H9 (cell line): ENCODE data around the gene SYCN. TPM values are rescaled to one million over a fixed set of nuclear protein-coding genes. Genes with fewer than 3 reads are reported as not detected.

Source experiments
- DNase-seq: peaks from one replicate; pipeline ENCODE4 v3.0.0-alpha.2; 2017
- H2AFZ ChIP-seq: one replicate; pipeline ENCODE4 v1.6.1; 2013; ENCODE audit warnings: mild to moderate bottlenecking, low read length, control low read depth, moderate library complexity
- H2AK5ac ChIP-seq: 2 replicates; pipeline ENCODE4 v1.6.1; 2013; ENCODE audit warnings: low read length, control low read depth, mixed read lengths; ENCODE audit not compliant: insufficient read length
- H2BK120ac ChIP-seq: one replicate; pipeline ENCODE4 v1.6.1; 2013; ENCODE audit warnings: low read depth, mild to moderate bottlenecking, low read length, control low read depth, inconsistent platforms; ENCODE audit not compliant: poor library complexity, severe bottlenecking
- H2BK12ac ChIP-seq: 2 replicates; pipeline ENCODE4 v1.6.1; 2013; ENCODE audit warnings: low read length, control low read depth, mixed read lengths, low read depth; ENCODE audit not compliant: insufficient read length
- H2BK15ac ChIP-seq: 2 replicates; pipeline ENCODE4 v1.6.1; 2013; ENCODE audit warnings: low read depth, low read length, control low read depth
- H2BK20ac ChIP-seq: one replicate; pipeline ENCODE4 v1.6.1; 2013; ENCODE audit warnings: low read depth, mild to moderate bottlenecking, low read length, control low read depth, inconsistent platforms; ENCODE audit not compliant: poor library complexity, severe bottlenecking
- H2BK5ac ChIP-seq: 2 replicates; pipeline ENCODE4 v1.6.1; 2013; ENCODE audit warnings: low read length, control low read depth, mixed read lengths; ENCODE audit not compliant: insufficient read length
- H3K14ac ChIP-seq: 2 replicates; pipeline ENCODE4 v1.6.1; 2013; ENCODE audit warnings: low read length, control low read depth; ENCODE audit not compliant: insufficient read depth
- H3K18ac ChIP-seq: 2 replicates; pipeline ENCODE4 v1.6.1; 2013; ENCODE audit warnings: low read depth, mild to moderate bottlenecking, mixed read lengths, low read length, control low read depth; ENCODE audit not compliant: insufficient read length
- H3K23ac ChIP-seq: 2 replicates; pipeline ENCODE4 v1.6.1; 2013; ENCODE audit warnings: low read length, control low read depth, mixed read lengths, low read depth; ENCODE audit not compliant: insufficient read length
- H3K23me2 ChIP-seq: 2 replicates; pipeline ENCODE4 v1.6.1; 2013; ENCODE audit warnings: low read depth, mild to moderate bottlenecking, mixed read lengths, low read length, control low read depth; ENCODE audit not compliant: insufficient read length, poor library complexity, severe bottlenecking
- H3K27ac ChIP-seq: 2 replicates; pipeline ENCODE4 v1.5.1; 2013; ENCODE audit warnings: low read length, control low read depth, mixed read lengths, low read depth; ENCODE audit not compliant: insufficient read length
- H3K27me3 ChIP-seq: 2 replicates; pipeline ENCODE4 v1.6.1; 2013; ENCODE audit warnings: low read length, control low read depth, inconsistent platforms; ENCODE audit not compliant: insufficient read depth
- H3K4ac ChIP-seq: 2 replicates; pipeline ENCODE4 v1.6.1; 2013; ENCODE audit warnings: low read depth, mild to moderate bottlenecking, control low read depth, inconsistent platforms, low read length, moderate library complexity
- H3K4me1 ChIP-seq: 2 replicates; pipeline ENCODE4 v1.6.1; 2013; ENCODE audit warnings: low read length, control low read depth, inconsistent platforms; ENCODE audit not compliant: insufficient read depth
- H3K4me2 ChIP-seq: 2 replicates; pipeline ENCODE4 v1.6.1; 2013; ENCODE audit warnings: low read length, control low read depth, mixed read lengths; ENCODE audit not compliant: insufficient read length, insufficient read depth
- H3K56ac ChIP-seq: 2 replicates; pipeline ENCODE4 v1.6.1; 2013; ENCODE audit warnings: low read depth, mild to moderate bottlenecking, mixed read lengths, low read length, control low read depth; ENCODE audit not compliant: insufficient read length
- H3K79me1 ChIP-seq: 2 replicates; pipeline ENCODE4 v1.6.1; 2013; ENCODE audit warnings: low read depth, mild to moderate bottlenecking, moderate library complexity, low read length, control low read depth, inconsistent platforms; ENCODE audit not compliant: insufficient read depth, poor library complexity, severe bottlenecking
- H3K79me2 ChIP-seq: 2 replicates; pipeline ENCODE4 v1.6.1; 2013; ENCODE audit warnings: low read length, control low read depth, inconsistent platforms; ENCODE audit not compliant: insufficient read depth
- H3K9ac ChIP-seq: 2 replicates; pipeline ENCODE4 v1.6.1; 2013; ENCODE audit warnings: low read length, control low read depth, mixed read lengths; ENCODE audit not compliant: insufficient read length; ENCODE audit errors: extremely low read depth
- H3K9me3 ChIP-seq: one replicate; pipeline ENCODE4 v1.6.1; 2013; ENCODE audit warnings: low read depth, low read length, inconsistent platforms; ENCODE audit not compliant: control insufficient read depth
- H3T11ph ChIP-seq: one replicate; pipeline ENCODE4 v1.6.1; 2013; ENCODE audit warnings: mild to moderate bottlenecking, low read length, control low read depth, inconsistent platforms
- H4K20me1 ChIP-seq: one replicate; pipeline ENCODE4 v1.6.1; 2013; ENCODE audit not compliant: control insufficient read depth, insufficient read length, insufficient read depth
- H4K5ac ChIP-seq: 2 replicates; pipeline ENCODE4 v1.6.1; 2013; ENCODE audit warnings: low read depth, mild to moderate bottlenecking, mixed read lengths, low read length, control low read depth; ENCODE audit not compliant: insufficient read length
- H4K8ac ChIP-seq: replicated peaks from 2 replicates; pipeline ENCODE4 v1.6.1; 2013; ENCODE audit warnings: low read length, control low read depth, mixed read lengths, low read depth; ENCODE audit not compliant: insufficient read length
- H4K91ac ChIP-seq: 2 replicates; pipeline ENCODE4 v1.6.1; 2013; ENCODE audit warnings: low read depth, mild to moderate bottlenecking, moderate library complexity, mixed read lengths, low read length, control low read depth; ENCODE audit not compliant: insufficient read length
- H3K27ac Mint-ChIP-seq, 3 experiments: 2 replicates in 2 of 3; 3 replicates in 1 of 3; pipeline ENCODE4 v1.8.0; 2020 to 2021; ENCODE audit warnings: mixed read lengths in 3 of 3, mild to moderate bottlenecking in 1 of 3, moderate library complexity in 1 of 3
- H3K27me3 Mint-ChIP-seq: 2 replicates; pipeline ENCODE4 v1.8.0; 2021; ENCODE audit warnings: low read depth, mild to moderate bottlenecking, moderate library complexity, mixed read lengths
- H3K36me3 Mint-ChIP-seq, 3 experiments: 2 replicates in 2 of 3; 3 replicates in 1 of 3; pipeline ENCODE4 v1.8.0; 2020 to 2021; ENCODE audit warnings: low read depth in 3 of 3, mixed read lengths in 3 of 3; ENCODE audit not compliant: insufficient read depth in 1 of 3
- H3K4me1 Mint-ChIP-seq, 2 experiments: 2 replicates each; pipeline ENCODE4 v1.8.0; 2020; ENCODE audit warnings: mixed read lengths in 2 of 2
- H3K4me3 Mint-ChIP-seq, 2 experiments: 2 replicates in 1 of 2; 3 replicates in 1 of 2; pipeline ENCODE4 v1.8.0; 2020 to 2021; ENCODE audit warnings: mild to moderate bottlenecking in 2 of 2, mixed read lengths in 2 of 2, moderate library complexity in 1 of 2
- H3K9me3 Mint-ChIP-seq, 2 experiments: 2 replicates in 1 of 2; 3 replicates in 1 of 2; pipeline ENCODE4 v1.8.0; 2020; ENCODE audit warnings: mild to moderate bottlenecking in 2 of 2, mixed read lengths in 2 of 2, moderate library complexity in 1 of 2
- WGBS: extraction: QIAGEN DNeasy Blood & Tissue Kit; methylation state at CpG from one replicate; pipeline ENCODE4 v1.1.7; 2013; ENCODE audit warnings: missing lambda C conversion rate, low lambda C conversion rate, mixed read lengths; ENCODE audit not compliant: insufficient read length; ENCODE audit errors: extremely low coverage; 5-methylcytosine and 5-hydroxymethylcytosine counted together
- total RNA-seq: library from RNA; stranded (reverse); gene quantifications from 2 replicates; pipeline ENCODE4 v1.2.1, GENCODE V29; 2021
- TF ChIP-seq, protein P1 (sequence below): fragments of 200-600 bp; sonication (generic); conservative IDR thresholded peaks from 3 replicates; pipeline ENCODE4 v1.8.0; 2021; ENCODE audit warnings: antibody characterized with exemption, mild to moderate bottlenecking

Gene SYCN
- total RNA-seq, 1 experiment from 2014 or later, result not detected

DNA sequence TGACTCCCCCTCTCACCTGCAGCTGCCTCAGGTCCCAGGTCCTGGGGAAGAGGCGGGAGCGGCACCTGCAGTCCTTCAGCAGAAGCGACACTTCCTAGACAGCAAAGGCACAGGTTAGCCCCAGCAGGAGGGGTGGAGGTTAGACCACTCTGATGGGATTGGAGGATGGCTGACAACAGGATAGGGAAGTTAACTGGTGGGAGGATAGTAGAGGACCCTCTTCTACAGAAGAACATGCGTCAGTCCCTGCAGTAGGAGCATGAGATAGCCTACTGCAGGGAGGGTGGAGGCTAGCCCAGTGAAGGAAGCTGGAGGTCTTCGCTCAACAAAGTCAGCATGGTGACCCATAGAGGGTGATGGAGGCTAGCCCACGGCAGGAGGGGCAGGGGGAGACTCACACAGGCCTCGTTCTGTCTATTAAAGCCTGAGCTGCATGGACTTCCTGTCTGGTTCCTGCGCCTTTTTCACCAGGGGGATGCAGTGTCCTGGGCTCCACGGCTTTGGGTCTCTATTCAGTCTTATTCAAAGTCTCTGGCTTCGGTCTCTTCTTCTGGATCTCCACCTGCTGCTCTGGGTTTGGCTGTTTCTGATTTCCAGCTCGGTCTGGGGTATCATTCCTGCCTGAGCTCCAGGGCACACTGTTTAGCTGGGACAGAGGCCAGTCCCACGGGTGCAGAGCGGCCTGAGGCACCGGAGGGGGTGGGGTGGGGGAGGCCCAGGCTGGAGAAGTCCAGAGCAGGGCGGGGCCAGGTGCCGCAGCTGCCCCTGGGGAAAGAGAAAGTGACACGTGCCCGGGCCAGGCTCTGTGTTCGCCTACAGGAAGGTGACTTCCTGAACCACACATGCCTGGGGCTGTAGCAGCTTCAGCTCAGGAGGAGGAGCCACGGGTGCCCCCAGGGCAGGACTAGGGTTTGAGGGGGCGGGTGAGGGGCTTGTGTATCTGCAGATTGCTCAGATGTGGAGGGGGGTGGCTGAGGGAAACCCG lies 33.4 kb upstream of the SYCN start:
- Mint-ChIP-seq H3K27ac (no peak overlapping the region), H3K9me3 (no peaks in the 10 kb centered on the region), H3K27me3 (peaks cover 68% of the 10 kb centered on the region), H3K36me3 (no peaks in the 10 kb centered on the region), H3K4me1 (peaks cover 0 to 4% of the 10 kb centered on the region in 2 experiments; a peak in 2 of 4 replicates), H3K4me3 (no peak overlapping the region)
- Histone ChIP-seq H3K9me3 (no peaks in the 10 kb centered on the region), H3K4me1 (no peaks in the 10 kb centered on the region), H3K23me2 (no peaks in the 10 kb centered on the region), H4K20me1 (no peaks in the 10 kb centered on the region), H2BK5ac (no peak overlapping the region), H2BK20ac (no peak overlapping the region), H2BK120ac (no peak overlapping the region), H3K4me2 (no peak overlapping the region), H3K79me1 (no peaks in the 10 kb centered on the region), H3K9ac (no peak overlapping the region), H4K5ac (no peak overlapping the region), H4K91ac (no peak overlapping the region), H3K27me3 (no peaks in the 10 kb centered on the region; the same call in 1 of the 2 replicates), H2BK15ac (no peak overlapping the region), H3K23ac (no peak overlapping the region), H2BK12ac (no peak overlapping the region), H3K18ac (no peak overlapping the region), H4K8ac (no peak overlapping the region), H3K56ac (no peak overlapping the region), H3K79me2 (no peaks in the 10 kb centered on the region), H3K27ac (no peak overlapping the region), H2AFZ (no peak overlapping the region), H2AK5ac (no peak overlapping the region), H3K4ac (no peak overlapping the region), H3T11ph (no peak overlapping the region), H3K14ac (no peak overlapping the region; the same call in 1 of the 2 replicates)
- TF ChIP-seq, protein P1, sequence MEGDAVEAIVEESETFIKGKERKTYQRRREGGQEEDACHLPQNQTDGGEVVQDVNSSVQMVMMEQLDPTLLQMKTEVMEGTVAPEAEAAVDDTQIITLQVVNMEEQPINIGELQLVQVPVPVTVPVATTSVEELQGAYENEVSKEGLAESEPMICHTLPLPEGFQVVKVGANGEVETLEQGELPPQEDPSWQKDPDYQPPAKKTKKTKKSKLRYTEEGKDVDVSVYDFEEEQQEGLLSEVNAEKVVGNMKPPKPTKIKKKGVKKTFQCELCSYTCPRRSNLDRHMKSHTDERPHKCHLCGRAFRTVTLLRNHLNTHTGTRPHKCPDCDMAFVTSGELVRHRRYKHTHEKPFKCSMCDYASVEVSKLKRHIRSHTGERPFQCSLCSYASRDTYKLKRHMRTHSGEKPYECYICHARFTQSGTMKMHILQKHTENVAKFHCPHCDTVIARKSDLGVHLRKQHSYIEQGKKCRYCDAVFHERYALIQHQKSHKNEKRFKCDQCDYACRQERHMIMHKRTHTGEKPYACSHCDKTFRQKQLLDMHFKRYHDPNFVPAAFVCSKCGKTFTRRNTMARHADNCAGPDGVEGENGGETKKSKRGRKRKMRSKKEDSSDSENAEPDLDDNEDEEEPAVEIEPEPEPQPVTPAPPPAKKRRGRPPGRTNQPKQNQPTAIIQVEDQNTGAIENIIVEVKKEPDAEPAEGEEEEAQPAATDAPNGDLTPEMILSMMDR, result no peak
- WGBS, result no CpG with 5 or more reads among the region's 22 CpGs
- peak; percentile 71 for DNase-seq
